ENCODE measurements around the gene SRI. TPM values are rescaled to one million over a fixed set of nuclear protein-coding genes. Genes with fewer than 3 reads are reported as not detected.

SRI gene
- total RNA-seq, 1 donor from 2014 or later = 87.6 TPM

- FAIRE-seq = no peak
- DNase-seq (ENCODE audit: low spot score in 2 of 2) = no peak
Measured at GRCh38 chr7:88226886-88227516, 7.2 kb upstream of the SRI start.

- no peak for FAIRE-seq
- DNase-seq (ENCODE audit: low spot score in 2 of 2) = no peak
Measured at GRCh38 chr7:88226201-88226600, 6.4 kb upstream of the SRI start.

- DNase-seq (ENCODE audit: low spot score in 2 of 2) = no peak
- no peak for FAIRE-seq
Measured at GRCh38 chr7:88224601-88225275, 4.9 kb upstream of the SRI start.

- FAIRE-seq = no peak
- DNase-seq (ENCODE audit: low spot score in 2 of 2) = no peak
Measured at GRCh38 chr7:88223265-88223664, 3.4 kb upstream of the SRI start.

GRCh38 chr7:88218836-88219605, 817 bp downstream of the SRI start:
- peak; percentile 53 to 56 for DNase-seq (ENCODE audit: low spot score in 2 of 2)
- no peak for FAIRE-seq

GRCh38 chr7:88218429-88218745, 1.5 kb downstream of the SRI start:
- DNase-seq (ENCODE audit: low spot score in 2 of 2) (no peak), FAIRE-seq (no peak)

- FAIRE-seq = no peak
- no peak for DNase-seq (ENCODE audit: low spot score in 2 of 2)
Measured at GRCh38 chr7:88217675-88218428, 2.0 kb downstream of the SRI start.

- FAIRE-seq = no peak
Measured at GRCh38 chr7:88216276-88216675, 3.6 kb downstream of the SRI start.

GRCh38 chr7:88215295-88215694, 4.5 kb downstream of the SRI start:
- FAIRE-seq (no peak), DNase-seq (ENCODE audit: low spot score in 2 of 2) (no peak)

More at GRCh38 chr7:88216276-88216675, 3.6 kb downstream of the SRI start:
- DNase-seq (ENCODE audit: low spot score in 2 of 2) = no peak

- peak; percentile 98 for FAIRE-seq
- DNase-seq (ENCODE audit: low spot score in 2 of 2) = no peak
Measured at GRCh38 chr7:88214456-88214855, 5.4 kb downstream of the SRI start.

- FAIRE-seq = no peak
- DNase-seq (ENCODE audit: low spot score in 2 of 2) = no peak
Measured at GRCh38 chr7:88212918-88213317, 6.9 kb downstream of the SRI start.

GRCh38 chr7:88208521-88208920, 11.3 kb downstream of the SRI start:
- no peak for FAIRE-seq

GRCh38 chr7:88206254-88206653, 13.6 kb downstream of the SRI start:
- no peak for FAIRE-seq

More at GRCh38 chr7:88208521-88208920, 11.3 kb downstream of the SRI start:
- no peak for DNase-seq (ENCODE audit: low spot score in 2 of 2)

GRCh38 chr7:88205179-88205578, 14.7 kb downstream of the SRI start:
- FAIRE-seq (no peak), DNase-seq (ENCODE audit: low spot score in 2 of 2) (no peak)

More at GRCh38 chr7:88206254-88206653, 13.6 kb downstream of the SRI start:
- DNase-seq (ENCODE audit: low spot score in 2 of 2) = no peak

GRCh38 chr7:88204525-88205110, 15.2 kb downstream of the SRI start:
- no peak for DNase-seq (ENCODE audit: low spot score in 2 of 2)

GRCh38 chr7:88203401-88203800, 16.4 kb downstream of the SRI start:
- no peak for FAIRE-seq

More at GRCh38 chr7:88204525-88205110, 15.2 kb downstream of the SRI start:
- no peak for FAIRE-seq

GRCh38 chr7:88202799-88203198, 17.0 kb downstream of the SRI start:
- DNase-seq (ENCODE audit: low spot score in 2 of 2) = no peak
- no peak for FAIRE-seq

More at GRCh38 chr7:88203401-88203800, 16.4 kb downstream of the SRI start:
- DNase-seq (ENCODE audit: low spot score in 2 of 2) = no peak

GRCh38 chr7:88202278-88202677, 17.6 kb downstream of the SRI start:
- DNase-seq (ENCODE audit: low spot score in 2 of 2) (no peak), FAIRE-seq (no peak)

- FAIRE-seq (no peak), DNase-seq (ENCODE audit: low spot score in 2 of 2) (no peak)
Measured at GRCh38 chr7:88201305-88201704, 18.5 kb downstream of the SRI start.

GRCh38 chr7:88200789-88201188, 19.0 kb downstream of the SRI start:
- DNase-seq (ENCODE audit: low spot score in 2 of 2) = no peak
- no peak for FAIRE-seq

All from frontal cortex (tissue), 4 donors.